Gastrocnemius medialis (tissue), 4 donors: ENCODE measurements around the gene HK3. TPM values are rescaled to one million over a fixed set of nuclear protein-coding genes. Genes with fewer than 3 reads are reported as not detected.

Source experiments
- ATAC-seq, 2 donors: fragments of 150-250 bp; one replicate each; pipeline ENCODE4 v1.9.1; 2016
- DNase-seq, 2 donors: peaks; one replicate each; pipeline ENCODE4 v3.0.0-alpha.2; 2019
- H3K27ac ChIP-seq, 4 donors: fragments of 200-600 bp; sonication (generic); 1 replicate in 1 of 4; 2 replicates in 3 of 4; pipeline ENCODE4 v1.5.1; 2016 to 2018; ENCODE audit warnings: mild to moderate bottlenecking in 2 of 4, moderate library complexity in 1 of 4
- H3K27me3 ChIP-seq, 3 donors: fragments of 200-600 bp; sonication (generic) in 2 of 3; 1 replicate in 1 of 3; 2 replicates in 2 of 3; pipeline versions ENCODE4 v1.5.1 to v1.6.0; 2016 to 2019; ENCODE audit warnings: mild to moderate bottlenecking in 1 of 3, moderate library complexity in 1 of 3
- H3K36me3 ChIP-seq, 2 donors: fragments of 200-600 bp; sonication (generic) in 1 of 2; one replicate each; pipeline ENCODE4 v1.5.1; 2017 to 2018
- H3K4me1 ChIP-seq, 2 donors: fragments of 200-600 bp; sonication (generic) in 1 of 2; one replicate each; pipeline ENCODE4 v1.5.1; 2016 to 2017; ENCODE audit warnings: mild to moderate bottlenecking in 2 of 2
- H3K4me3 ChIP-seq, 4 donors: fragments of 200-600 bp; sonication (generic) in 3 of 4; 1 replicate in 1 of 4; 2 replicates in 3 of 4; pipeline ENCODE4 v1.5.1; 2016 to 2019; ENCODE audit warnings: mild to moderate bottlenecking in 2 of 4
- H3K9me3 ChIP-seq, 3 donors: fragments of 200-600 bp; sonication (generic) in 2 of 3; 1 replicate in 1 of 3; 2 replicates in 2 of 3; pipeline ENCODE4 v1.5.1; 2016 to 2019
- POLR2A ChIP-seq, 2 donors: fragments of 450-650 bp; IDR thresholded peaks; one replicate each; pipeline ENCODE4 v1.6.1; 2017; ENCODE audit warnings: antibody characterized with exemption in 2 of 2, mild to moderate bottlenecking in 2 of 2, moderate library complexity in 2 of 2
- in situ Hi-C, 4 donors: fragments of 200-750 bp; cut with MboI; loops; one replicate each; pipeline versions ENCODE4 v1.15.0 to v1.8.0; 2017; ENCODE audit warnings: low sequenced_read_pairs in 4 of 4
- intact Hi-C: fragments of 100-400 bp; cut with DNase I; formaldehyde crosslinking; loops from one replicate; pipeline ENCODE4 v1.15.1; 2023; ENCODE audit warnings: low total_unique reads
- total RNA-seq, 4 donors: library from RNA; depleted of rRNA; stranded (reverse); fragments of >200 nt; gene quantifications; one replicate each; pipeline versions ENCODE4 v1.1.0 to v1.2.3, GENCODE V29; 2016
- TF ChIP-seq, protein P1 (sequence below), 5 experiments: fragments of 450-650 bp in 3 of 5; fragments of 200-600 bp in 2 of 5; sonication (generic) in 2 of 5; IDR thresholded peaks in 4 of 5; conservative IDR thresholded peaks in 1 of 5; 1 replicate in 4 of 5; 2 replicates in 1 of 5; pipeline ENCODE4 v1.5.1; 2016 to 2019; ENCODE audit warnings: antibody characterized with exemption in 5 of 5, mild to moderate bottlenecking in 3 of 5, moderate library complexity in 3 of 5

HK3 gene
- total RNA-seq, 4 donors from 2014 or later = 0.53 to 2.6 (median 2.4) TPM

DNA sequence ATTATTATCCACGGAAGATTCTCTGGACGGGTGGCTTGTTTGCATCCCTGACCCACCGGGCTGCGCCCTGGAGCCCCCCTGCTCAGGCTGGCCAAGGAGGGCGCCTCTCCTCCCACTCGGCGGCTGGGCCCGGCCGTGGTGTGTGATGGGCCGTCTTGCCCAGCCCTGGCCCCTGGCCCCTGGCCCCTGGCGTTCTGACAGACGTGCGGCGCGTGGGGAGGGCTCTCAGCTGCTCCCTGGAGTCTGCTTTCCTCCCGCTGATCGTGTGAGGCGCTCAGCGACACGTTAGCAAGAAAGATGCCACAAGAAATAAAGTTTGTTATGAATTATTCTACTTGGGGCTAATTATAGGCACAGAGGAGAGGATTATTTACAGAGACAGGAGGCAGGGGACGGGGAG, 55.5 kb downstream of the HK3 start:
- ATAC-seq (no peak), DNase-seq (no peak)
- in situ Hi-C loops = no loop called here
- TF ChIP-seq, protein P1, sequence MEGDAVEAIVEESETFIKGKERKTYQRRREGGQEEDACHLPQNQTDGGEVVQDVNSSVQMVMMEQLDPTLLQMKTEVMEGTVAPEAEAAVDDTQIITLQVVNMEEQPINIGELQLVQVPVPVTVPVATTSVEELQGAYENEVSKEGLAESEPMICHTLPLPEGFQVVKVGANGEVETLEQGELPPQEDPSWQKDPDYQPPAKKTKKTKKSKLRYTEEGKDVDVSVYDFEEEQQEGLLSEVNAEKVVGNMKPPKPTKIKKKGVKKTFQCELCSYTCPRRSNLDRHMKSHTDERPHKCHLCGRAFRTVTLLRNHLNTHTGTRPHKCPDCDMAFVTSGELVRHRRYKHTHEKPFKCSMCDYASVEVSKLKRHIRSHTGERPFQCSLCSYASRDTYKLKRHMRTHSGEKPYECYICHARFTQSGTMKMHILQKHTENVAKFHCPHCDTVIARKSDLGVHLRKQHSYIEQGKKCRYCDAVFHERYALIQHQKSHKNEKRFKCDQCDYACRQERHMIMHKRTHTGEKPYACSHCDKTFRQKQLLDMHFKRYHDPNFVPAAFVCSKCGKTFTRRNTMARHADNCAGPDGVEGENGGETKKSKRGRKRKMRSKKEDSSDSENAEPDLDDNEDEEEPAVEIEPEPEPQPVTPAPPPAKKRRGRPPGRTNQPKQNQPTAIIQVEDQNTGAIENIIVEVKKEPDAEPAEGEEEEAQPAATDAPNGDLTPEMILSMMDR (IDR thresholded peaks at IDR 0.05 in 4 of 5, conservative IDR thresholded peaks at IDR 0.05 in 1 of 5) = no peak
- TF ChIP-seq POLR2A (IDR thresholded peaks at IDR 0.05) = no peak
- Histone ChIP-seq H3K9me3 (no peaks in the 10 kb centered on the region), H3K4me1 (no peaks in the 10 kb centered on the region), H3K27ac (no peak overlapping the region), H3K27me3 (peaks cover 20 to 44% (median 39%) of the 10 kb centered on the region in 3 donors), H3K36me3 (no peaks in the 10 kb centered on the region), H3K4me3 (no peak overlapping the region)
- intact Hi-C loops = no loop called here

DNA sequence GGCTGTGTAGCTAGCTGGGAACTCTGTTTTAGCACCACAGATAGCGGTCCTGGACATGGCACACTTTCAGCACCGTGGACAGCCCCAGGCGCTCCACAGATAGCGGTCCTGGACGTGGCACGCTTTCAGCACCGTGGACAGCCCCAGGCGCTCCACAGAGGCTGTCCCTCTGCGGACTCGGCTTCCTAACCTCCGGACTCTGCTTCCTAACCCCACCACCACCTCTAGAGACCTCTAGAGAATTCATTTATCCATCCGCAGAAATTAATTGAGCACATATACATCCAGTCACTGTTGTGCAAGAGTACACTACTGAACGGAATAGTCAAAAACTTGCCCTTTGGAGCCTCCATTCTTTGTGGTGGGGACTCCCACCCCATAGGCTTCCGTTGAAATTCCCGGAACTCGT, 61.4 kb downstream of the HK3 start:
- no peaks in the 10 kb centered on the region for H3K4me1 ChIP-seq
- no peaks in the 10 kb centered on the region for H3K9me3 ChIP-seq
- peak; percentile 48 to 52 for DNase-seq
- H3K27ac ChIP-seq = no peak overlapping the region
- in situ Hi-C loops (no loop called here), intact Hi-C loops (no loop called here)
- TF ChIP-seq POLR2A (IDR thresholded peaks at IDR 0.05) = no peak
- TF ChIP-seq, protein P1 (IDR thresholded peaks at IDR 0.05 in 4 of 5, conservative IDR thresholded peaks at IDR 0.05 in 1 of 5) = no peak
- H3K27me3 ChIP-seq = peaks cover 0 to 18% (median 7%) of the 10 kb centered on the region in 3 donors
- ATAC-seq = no peak
- no peaks in the 10 kb centered on the region for H3K36me3 ChIP-seq
- H3K4me3 ChIP-seq = no peak overlapping the region

DNA sequence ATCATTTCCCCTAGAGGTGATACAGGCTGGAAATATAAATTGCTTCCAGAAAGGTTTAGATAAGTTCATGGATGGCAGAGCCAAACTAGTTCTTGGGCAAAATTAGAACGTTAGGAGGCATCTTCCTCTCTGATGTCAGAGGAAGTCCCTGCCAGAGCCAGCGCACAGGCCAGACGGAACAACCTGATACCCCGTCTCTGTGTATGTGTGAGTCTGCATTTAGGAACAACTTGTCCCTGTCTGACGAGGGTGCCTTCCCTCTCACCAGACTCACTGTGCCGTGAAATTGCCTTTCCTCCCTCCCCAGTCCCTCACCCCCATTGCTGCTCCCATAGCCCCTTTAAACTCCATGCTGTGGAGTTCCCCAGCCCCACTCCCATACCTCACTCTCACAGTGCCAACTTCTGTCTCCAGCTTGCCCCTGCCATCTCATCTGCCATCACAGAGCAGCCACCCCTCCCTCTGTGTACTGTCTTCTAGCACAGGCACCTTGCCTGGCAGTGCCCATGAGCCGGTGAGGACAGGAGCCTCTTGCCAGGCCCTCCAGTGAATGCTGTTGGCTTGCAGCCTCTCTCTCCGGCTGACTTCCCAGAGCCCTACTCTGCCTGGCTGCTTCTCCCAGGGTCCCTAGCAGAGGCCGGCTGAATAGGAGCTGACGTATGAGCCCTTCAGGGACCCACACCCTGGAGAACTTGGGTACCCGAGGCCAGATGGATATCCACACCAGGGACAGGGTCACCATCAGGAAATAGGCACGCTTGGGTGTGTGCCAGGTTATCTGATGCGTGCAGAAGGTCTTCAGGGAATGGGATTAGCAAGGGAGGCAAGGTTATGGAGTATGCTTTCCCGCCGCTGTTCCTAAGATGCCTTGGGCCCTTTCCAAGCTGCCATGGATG, 62.1 kb downstream of the HK3 start:
- H3K27me3 ChIP-seq = peaks cover 0 to 20% (median 7%) of the 10 kb centered on the region in 3 donors
- H3K9me3 ChIP-seq = no peaks in the 10 kb centered on the region
- no peak overlapping the region for H3K27ac ChIP-seq
- no peak overlapping the region for H3K4me3 ChIP-seq
- H3K36me3 ChIP-seq = no peaks in the 10 kb centered on the region
- H3K4me1 ChIP-seq = no peaks in the 10 kb centered on the region
- in situ Hi-C loops (no loop called here), intact Hi-C loops (no loop called here)
- no peak for ATAC-seq
- TF ChIP-seq, protein P1 (IDR thresholded peaks at IDR 0.05 in 4 of 5, conservative IDR thresholded peaks at IDR 0.05 in 1 of 5) = no peak
- no peak for TF ChIP-seq POLR2A (IDR thresholded peaks at IDR 0.05)
- no peak for DNase-seq

DNA sequence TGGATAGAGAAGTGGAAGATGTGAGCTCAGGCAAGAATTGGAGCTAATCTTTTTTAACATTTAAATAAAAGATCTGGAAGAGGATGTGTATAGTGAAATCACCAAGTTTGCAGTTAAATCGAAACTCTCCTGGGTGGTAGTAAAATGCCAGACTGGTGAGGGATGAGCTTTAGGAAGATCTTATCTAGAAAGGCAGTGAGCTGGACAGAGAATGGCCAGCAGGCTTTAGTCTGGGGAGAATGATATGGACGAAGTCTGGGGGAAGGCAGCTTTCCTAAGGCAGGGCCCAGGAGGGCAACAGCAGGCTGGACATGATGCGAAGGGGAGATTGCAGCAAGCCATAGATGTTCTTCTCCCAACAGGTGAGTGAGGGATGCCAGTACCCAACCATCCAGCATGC, 63.2 kb downstream of the HK3 start:
- Histone ChIP-seq H3K36me3 (no peaks in the 10 kb centered on the region), H3K27ac (no peak overlapping the region), H3K4me3 (no peak overlapping the region), H3K9me3 (no peaks in the 10 kb centered on the region), H3K4me1 (no peaks in the 10 kb centered on the region), H3K27me3 (peaks cover 0 to 17% (median 2%) of the 10 kb centered on the region in 3 donors)
- intact Hi-C loops (no loop called here), in situ Hi-C loops (no loop called here)
- TF ChIP-seq, protein P1 (IDR thresholded peaks at IDR 0.05 in 4 of 5, conservative IDR thresholded peaks at IDR 0.05 in 1 of 5) = no peak
- no peak for TF ChIP-seq POLR2A (IDR thresholded peaks at IDR 0.05)
- ATAC-seq (no peak), DNase-seq (no peak)
